Activated CD4-positive, alpha-beta T cell treated with anti-CD3 and anti-CD28 coated beads for 4 hours (primary cell): ENCODE data around the gene POLR3H.

Experiments
- DNase-seq, 2 donors: peaks; one replicate each; pipeline ENCODE4 v3.0.0-alpha.2; 2020

POLR3H gene

GRCh38 chr22:41480397-41480735 lies 63.9 kb downstream of the POLR3H start:
- DNase-seq, result no peak

DNA sequence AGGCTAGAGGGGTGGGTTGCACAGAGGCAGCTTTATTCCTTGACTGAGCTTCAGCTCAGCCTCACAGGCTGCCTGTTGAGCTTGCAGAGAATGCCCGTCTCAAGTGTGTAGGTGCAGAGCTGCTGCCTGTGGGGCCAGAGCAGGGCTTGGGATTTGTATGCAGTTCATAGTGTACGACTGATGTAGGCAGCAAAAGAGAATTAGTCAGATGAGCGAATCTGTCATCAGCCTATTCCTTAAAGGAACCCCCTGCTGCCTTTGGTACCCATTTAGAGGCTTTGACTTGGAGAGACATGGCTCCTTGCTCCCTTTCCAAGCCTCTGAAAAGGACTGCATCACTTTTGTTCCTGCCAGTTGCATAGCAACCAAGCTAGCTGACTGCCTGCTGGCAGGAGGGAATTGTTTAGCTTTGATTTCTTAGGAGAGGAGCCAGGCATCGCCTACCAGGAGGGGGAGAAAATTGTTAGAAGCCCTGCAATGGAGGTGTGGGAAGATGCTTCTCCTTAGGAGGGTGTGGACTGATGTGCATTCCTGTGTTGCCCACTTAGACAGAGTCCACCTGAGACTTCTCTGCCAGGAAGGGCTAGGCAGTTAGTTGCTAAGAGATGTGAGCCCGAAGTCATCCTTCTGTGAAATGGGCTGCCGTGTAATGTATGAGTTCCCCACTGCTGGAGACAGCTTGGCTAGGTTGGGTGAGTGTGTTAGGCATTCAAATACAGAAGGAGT lies 64.4 kb downstream of the POLR3H start:
- no peak for DNase-seq

DNA sequence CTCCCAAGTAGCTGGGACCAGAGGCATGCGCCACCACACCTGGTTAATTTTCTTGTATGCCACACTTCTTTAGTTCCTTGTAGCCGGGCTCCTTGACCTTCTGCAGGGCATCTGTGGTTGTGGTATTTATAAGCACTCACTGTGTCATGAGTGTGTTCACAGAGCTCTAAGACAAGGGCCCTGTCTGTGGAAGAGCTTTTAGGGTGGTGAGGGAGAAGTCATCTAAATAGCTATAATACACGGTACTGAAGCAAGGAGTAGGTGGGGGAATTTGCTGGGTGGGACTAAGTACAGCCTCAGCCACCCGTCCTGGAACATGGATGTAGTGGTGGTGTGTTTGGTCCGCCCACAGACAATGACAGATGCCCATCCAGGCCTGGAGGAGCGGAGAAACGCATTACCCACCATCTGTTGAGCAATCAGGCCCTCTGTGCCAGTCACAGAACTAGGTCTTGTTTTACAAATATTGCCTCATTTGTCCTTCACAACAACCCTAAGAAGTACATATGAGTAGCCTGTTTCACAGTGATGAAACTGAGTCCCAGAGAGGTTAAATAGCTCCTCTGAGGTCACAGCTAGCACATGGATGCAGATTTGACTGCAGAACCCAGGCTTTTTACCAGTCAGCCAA lies 65.3 kb downstream of the POLR3H start:
- no peak for DNase-seq

- DNase-seq, result no peak
These were observed 65.8 kb downstream of the POLR3H start for GRCh38 chr22:41478473-41478872.
